Gastroesophageal sphincter (tissue), 4 donors: ENCODE results near the gene VDAC2. TPM values are rescaled to one million over a fixed set of nuclear protein-coding genes. Genes with fewer than 3 reads are reported as not detected.

ENCODE experiments used
- ATAC-seq: fragments of 150-250 bp; one replicate; pipeline ENCODE4 v1.9.1; 2016; ENCODE audit warnings: mild to moderate bottlenecking, moderate library complexity
- H3K27ac ChIP-seq, 4 donors: fragments of 200-600 bp; sonication (generic) in 3 of 4; 1 replicate in 3 of 4; 2 replicates in 1 of 4; pipeline ENCODE4 v1.5.1; 2016 to 2019
- H3K27me3 ChIP-seq: fragments of 200-600 bp; sonication (generic); one replicate; pipeline ENCODE4 v1.5.1; 2019
- H3K36me3 ChIP-seq, 2 donors: fragments of 200-600 bp; sonication (generic); one replicate each; pipeline ENCODE4 v1.5.1; 2019; ENCODE audit warnings: control low read depth in 1 of 2
- H3K4me1 ChIP-seq, 3 donors: fragments of 200-600 bp; sonication (generic); 1 replicate in 2 of 3; 2 replicates in 1 of 3; pipeline ENCODE4 v1.5.1; 2016 to 2019; ENCODE audit warnings: control low read depth in 2 of 3
- H3K4me3 ChIP-seq, 2 donors: fragments of 200-600 bp; sonication (generic); one replicate each; pipeline ENCODE4 v1.5.1; 2019; ENCODE audit warnings: mild to moderate bottlenecking in 1 of 2, moderate library complexity in 1 of 2
- H3K9me3 ChIP-seq, 3 donors: fragments of 200-600 bp; sonication (generic); one replicate each; pipeline ENCODE4 v1.5.1; 2017 to 2019; ENCODE audit warnings: control low read depth in 2 of 3
- EP300 ChIP-seq: sonication (generic); formaldehyde crosslinking; IDR thresholded peaks from one replicate; pipeline ENCODE4 v1.6.1; 2017; ENCODE audit warnings: antibody characterized with exemption, mild to moderate bottlenecking
- POLR2A ChIP-seq, 2 donors: fragments of 450-650 bp; IDR thresholded peaks; one replicate each; pipeline ENCODE4 v1.6.1; 2017; ENCODE audit warnings: antibody characterized with exemption in 2 of 2, mild to moderate bottlenecking in 2 of 2, moderate library complexity in 1 of 2
- POLR2AphosphoS5 ChIP-seq: sonication (generic); formaldehyde crosslinking; IDR thresholded peaks from one replicate; pipeline ENCODE4 v1.6.1; 2017; ENCODE audit warnings: antibody characterized with exemption
- WGBS, 2 donors: methylation state at CpG; one replicate each; pipeline ENCODE4 v1.1.5; 2018; ENCODE audit warnings: low coverage in 1 of 2; 5-methylcytosine and 5-hydroxymethylcytosine counted together
- total RNA-seq, 4 donors: library from RNA; depleted of rRNA; stranded (reverse); fragments of >200 nt; gene quantifications; one replicate each; pipeline ENCODE4 v1.1.0, GENCODE V29; 2016
- TF ChIP-seq, protein P1 (sequence below), 4 experiments: fragments of 200-600 bp in 2 of 4; fragments of 450-650 bp in 2 of 4; sonication (generic) in 1 of 4; IDR thresholded peaks; one replicate each; pipeline ENCODE4 v1.5.1; 2017 to 2019; ENCODE audit warnings: antibody characterized with exemption in 4 of 4, mild to moderate bottlenecking in 2 of 4, moderate library complexity in 2 of 4

The VDAC2 gene
- total RNA-seq, 4 donors from 2014 or later, result 199 to 283 (median 249) TPM

DNA sequence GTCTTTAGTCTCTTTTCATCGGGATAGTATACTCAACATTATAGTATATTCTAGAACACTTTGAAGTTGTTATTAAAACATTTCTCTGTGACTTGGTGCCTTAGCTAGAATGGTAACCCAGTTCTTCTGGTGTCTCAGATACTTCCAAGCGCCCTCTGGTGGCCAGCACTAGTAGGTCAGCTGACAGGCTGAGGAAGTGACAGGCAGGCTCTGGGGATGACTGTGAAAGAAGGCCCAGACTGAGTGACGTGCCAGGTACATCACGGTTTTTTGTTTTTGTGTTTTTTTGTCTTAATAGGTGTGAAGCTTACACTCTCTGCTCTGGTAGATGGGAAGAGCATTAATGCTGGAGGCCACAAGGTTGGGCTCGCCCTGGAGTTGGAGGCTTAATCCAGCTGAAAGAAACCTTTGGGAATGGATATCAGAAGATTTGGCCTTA, 20.0 kb downstream of the VDAC2 start:
- no peaks in the 10 kb centered on the region for H3K9me3 ChIP-seq
- peak; percentile 35 for ATAC-seq
- TF ChIP-seq POLR2A (IDR thresholded peaks at IDR 0.05) (no peak), POLR2AphosphoS5 (peak; percentile 30), EP300 (no peak)
- TF ChIP-seq, protein P1, sequence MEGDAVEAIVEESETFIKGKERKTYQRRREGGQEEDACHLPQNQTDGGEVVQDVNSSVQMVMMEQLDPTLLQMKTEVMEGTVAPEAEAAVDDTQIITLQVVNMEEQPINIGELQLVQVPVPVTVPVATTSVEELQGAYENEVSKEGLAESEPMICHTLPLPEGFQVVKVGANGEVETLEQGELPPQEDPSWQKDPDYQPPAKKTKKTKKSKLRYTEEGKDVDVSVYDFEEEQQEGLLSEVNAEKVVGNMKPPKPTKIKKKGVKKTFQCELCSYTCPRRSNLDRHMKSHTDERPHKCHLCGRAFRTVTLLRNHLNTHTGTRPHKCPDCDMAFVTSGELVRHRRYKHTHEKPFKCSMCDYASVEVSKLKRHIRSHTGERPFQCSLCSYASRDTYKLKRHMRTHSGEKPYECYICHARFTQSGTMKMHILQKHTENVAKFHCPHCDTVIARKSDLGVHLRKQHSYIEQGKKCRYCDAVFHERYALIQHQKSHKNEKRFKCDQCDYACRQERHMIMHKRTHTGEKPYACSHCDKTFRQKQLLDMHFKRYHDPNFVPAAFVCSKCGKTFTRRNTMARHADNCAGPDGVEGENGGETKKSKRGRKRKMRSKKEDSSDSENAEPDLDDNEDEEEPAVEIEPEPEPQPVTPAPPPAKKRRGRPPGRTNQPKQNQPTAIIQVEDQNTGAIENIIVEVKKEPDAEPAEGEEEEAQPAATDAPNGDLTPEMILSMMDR (IDR thresholded peaks at IDR 0.05), result peak; percentile 84 to 97 (median 90)
- H3K4me3 ChIP-seq, result no peak overlapping the region
- WGBS, 2 donors, result 19 to 26% methylated on average over 5 of the region's 5 CpGs
- peak overlapping the region in 3 of 4 donors; percentile 39 to 92 (median 46) for H3K27ac ChIP-seq
- peaks cover 17 to 68% (median 21%) of the 10 kb centered on the region in 3 donors for H3K4me1 ChIP-seq
- H3K27me3 ChIP-seq, result no peaks in the 10 kb centered on the region
- H3K36me3 ChIP-seq, result peaks cover 0 to 39% of the 10 kb centered on the region in 2 donors

DNA sequence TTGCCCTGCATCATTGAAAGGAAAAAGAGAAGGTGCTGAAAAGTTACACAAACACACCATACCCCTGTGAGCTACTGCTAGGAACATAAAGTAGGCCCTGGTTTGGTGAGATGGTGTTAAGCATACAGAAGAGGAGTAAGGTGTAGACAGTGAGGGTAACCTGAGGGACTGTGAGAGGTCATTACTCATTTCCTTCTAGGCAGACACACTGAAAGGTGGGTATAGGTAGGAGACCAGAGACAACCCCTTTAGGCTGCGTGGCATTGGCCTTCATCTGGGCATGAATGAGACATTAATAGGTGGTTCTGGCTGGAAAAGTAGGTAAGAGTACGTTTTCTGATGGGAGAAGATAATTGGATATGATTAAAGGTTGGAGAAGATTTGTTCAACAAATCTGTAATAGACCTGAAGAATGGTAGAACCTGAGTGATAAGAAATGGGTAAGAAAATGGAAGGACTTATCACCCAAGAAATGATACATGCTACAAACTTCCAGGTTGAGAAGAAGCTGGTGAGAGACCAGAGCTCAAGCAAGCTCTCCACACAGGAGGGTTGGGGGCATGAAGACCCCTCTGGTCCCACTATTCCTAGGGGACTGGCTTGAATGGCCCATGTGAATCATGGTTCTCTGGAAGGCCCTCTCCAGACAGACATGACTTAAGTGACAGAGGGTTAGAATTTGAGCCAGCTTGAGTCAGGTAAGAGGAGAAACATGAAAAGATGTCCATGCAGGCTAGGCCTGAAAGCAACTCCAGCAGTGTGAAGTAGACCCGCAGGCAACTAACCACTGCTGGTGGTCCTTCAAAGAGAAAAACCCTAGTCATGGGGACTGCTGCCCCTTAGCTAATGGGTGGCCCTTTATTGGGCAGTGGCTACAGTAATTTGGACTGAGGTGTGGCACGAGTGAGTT, 21.3 kb downstream of the VDAC2 start:
- ATAC-seq, result no peak
- peak overlapping the region in 3 of 4 donors; percentile 5 to 92 (median 46) for H3K27ac ChIP-seq
- whole genome bisulfite sequencing, 2 donors, result 82 to 92% methylated on average over 2 to 4 of the region's 4 CpGs
- no peaks in the 10 kb centered on the region for H3K9me3 ChIP-seq
- H3K27me3 ChIP-seq, result no peaks in the 10 kb centered on the region
- TF ChIP-seq POLR2A (IDR thresholded peaks at IDR 0.05) (no peak), POLR2AphosphoS5 (peak; percentile 8)
- H3K4me3 ChIP-seq, result no peak overlapping the region
- H3K36me3 ChIP-seq, result peaks cover 0 to 37% of the 10 kb centered on the region in 2 donors
- peaks cover 7 to 65% (median 8%) of the 10 kb centered on the region in 3 donors for H3K4me1 ChIP-seq

DNA sequence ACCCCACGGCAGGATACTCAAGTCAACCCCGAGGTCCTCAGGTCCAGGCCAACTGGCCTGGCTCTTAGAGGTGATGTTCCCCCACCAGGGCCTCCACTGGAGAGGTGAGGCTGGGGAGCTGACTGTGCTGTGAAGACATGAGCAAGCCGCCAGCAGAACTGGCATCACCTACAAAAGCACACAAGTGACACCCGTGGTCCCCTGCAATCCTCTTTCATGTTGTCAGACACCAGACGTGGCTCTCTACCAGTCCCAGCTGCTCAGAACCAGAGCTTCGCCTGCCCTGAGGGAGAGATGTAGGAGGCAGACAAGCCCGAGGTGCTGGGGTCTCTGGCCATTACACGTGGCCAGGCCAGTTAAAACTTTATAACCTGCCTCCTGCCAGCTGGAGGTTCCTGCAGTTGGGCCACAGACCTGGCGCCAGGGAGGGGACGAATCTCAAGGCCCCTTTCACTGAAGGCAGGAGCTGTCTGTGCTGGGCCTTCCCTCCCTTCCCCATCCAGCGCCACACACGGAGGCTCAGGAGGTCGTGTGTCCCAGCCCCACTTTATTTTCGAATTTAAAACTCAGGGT, 22.9 kb downstream of the VDAC2 start:
- peak overlapping the region in 1 of 2 donors; percentile 89 for H3K4me3 ChIP-seq
- no peak for ATAC-seq

DNA sequence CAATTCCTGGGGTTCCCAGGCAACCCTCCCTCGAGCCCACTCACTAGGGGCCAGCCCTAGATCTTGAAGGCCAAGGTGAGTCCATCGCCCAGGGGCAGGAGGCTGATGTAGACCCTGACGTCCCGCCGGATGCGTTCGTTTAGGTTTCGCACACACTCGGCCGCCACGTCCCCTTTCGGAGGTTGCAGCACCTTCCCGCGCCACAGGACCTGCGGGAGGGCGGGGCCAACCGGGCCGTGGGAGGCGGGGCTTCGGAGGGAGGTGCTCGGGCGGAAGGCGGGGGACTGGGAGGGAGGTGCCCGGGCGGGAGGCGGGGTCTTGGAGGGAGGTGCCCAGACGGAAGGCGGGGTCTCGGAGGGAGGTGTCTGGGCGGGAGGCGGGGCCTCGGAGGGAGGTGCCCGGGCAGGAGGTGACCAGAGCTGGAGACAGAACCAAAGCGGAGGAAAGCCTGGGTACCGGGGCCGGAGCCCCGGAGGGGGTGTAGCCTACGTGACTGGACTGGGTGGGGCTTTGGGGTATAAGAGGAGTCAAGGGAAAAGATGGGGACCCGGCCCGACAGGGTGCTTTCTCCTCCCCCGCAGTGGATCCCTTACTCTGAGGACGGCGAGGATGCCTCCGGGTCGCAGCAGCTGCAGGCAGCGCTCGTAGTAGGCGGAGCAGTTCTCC, 23.6 kb downstream of the VDAC2 start:
- no peaks in the 10 kb centered on the region for H3K27me3 ChIP-seq
- WGBS, 2 donors, result 0% methylated on average over 4 to 6 of the region's 48 CpGs
- ATAC-seq, result peak; percentile 87
- H3K9me3 ChIP-seq, result no peaks in the 10 kb centered on the region
- peaks cover 0 to 32% of the 10 kb centered on the region in 2 donors for H3K36me3 ChIP-seq
- H3K27ac ChIP-seq, result peak overlapping the region; percentile 72 to 95 (median 90)
- TF ChIP-seq POLR2A (IDR thresholded peaks at IDR 0.05), result peak in 1 of 2 donors; percentile 25
- TF ChIP-seq, protein P1 (IDR thresholded peaks at IDR 0.05), result no peak
- peaks cover 0 to 43% (median 0%) of the 10 kb centered on the region in 3 donors for H3K4me1 ChIP-seq
- peak overlapping the region; percentile 75 to 89 for H3K4me3 ChIP-seq

More for the DNA sequence above, 22.9 kb downstream of the VDAC2 start:
- 61% methylated on average over 8 of the region's 14 CpGs; no CpG with 5 or more reads in 1 of the 2 donors for WGBS, 2 donors
- TF ChIP-seq EP300, result no peak
- TF ChIP-seq, protein P1 (IDR thresholded peaks at IDR 0.05), result no peak
- TF ChIP-seq POLR2AphosphoS5, result no peak
- TF ChIP-seq POLR2A (IDR thresholded peaks at IDR 0.05), result no peak
- no peaks in the 10 kb centered on the region for H3K27me3 ChIP-seq
- H3K4me1 ChIP-seq, result peaks cover under 1 to 49% (median 2%) of the 10 kb centered on the region in 3 donors
- peaks cover 0 to 36% of the 10 kb centered on the region in 2 donors for H3K36me3 ChIP-seq
- H3K9me3 ChIP-seq, result no peaks in the 10 kb centered on the region
- H3K27ac ChIP-seq, result peak overlapping the region; percentile 72 to 95 (median 90)
